ACHN (cell line): ENCODE results near the gene OPN5.
"Not testable (repeated sequence)": the region's sequence is repeated elsewhere in the genome, so short reads cannot be mapped to it uniquely, and the experiment has no call there.

Source experiments
- DNase-seq: peaks from one replicate; pipeline ENCODE4 v3.0.0-alpha.2; 2015
- in situ Hi-C: cut with HindIII; loops from 2 replicates; pipeline ENCODE4 v1.10.0; 2017; ENCODE audit warnings: low sequenced_read_pairs, low pct_ligation_motif_present, low pct_unique_long_range_greater_than_20kb

OPN5 gene

DNA sequence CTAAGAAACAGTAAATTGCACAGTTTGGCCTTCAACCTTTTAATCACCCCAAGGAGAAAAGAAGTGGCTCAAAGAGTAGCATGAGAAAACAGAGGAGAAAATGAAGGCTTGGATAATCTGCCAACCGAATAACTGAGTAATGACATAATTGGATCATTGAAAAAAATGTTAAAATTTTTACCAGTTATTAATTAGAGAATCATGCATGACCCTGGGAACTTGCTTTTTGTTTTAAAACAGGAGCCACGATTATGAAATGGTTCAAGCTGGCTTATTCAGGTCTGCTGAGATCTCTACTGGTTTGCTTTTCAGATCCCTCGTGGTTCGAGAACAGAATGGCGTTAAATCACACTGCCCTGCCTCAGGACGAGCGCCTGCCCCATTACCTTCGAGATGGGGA lies at the start of gene OPN5:
TSS of gene OPN5 (plus strand) at position 301 of the 400 bp plus-strand sequence. CDS start at position 336, 35 bp downstream.
- no peak for DNase-seq
- in situ Hi-C loops, result no loop called here

- in situ Hi-C loops, result no loop called here
- DNase-seq, result peak; percentile 39
Measured at GRCh38 chr6:47733879-47734558, 47.8 kb upstream of the OPN5 start.

GRCh38 chr6:47734831-47735481 lies 46.9 kb upstream of the OPN5 start:
- DNase-seq, result no peak
- in situ Hi-C loops, result no loop called here

GRCh38 chr6:47736083-47736700 lies 45.6 kb upstream of the OPN5 start:
- in situ Hi-C loops, result no loop called here
- DNase-seq, result no peak

- in situ Hi-C loops, result no loop called here
- no peak for DNase-seq
Measured at GRCh38 chr6:47737406-47737805, 44.4 kb upstream of the OPN5 start.

GRCh38 chr6:47740714-47741113 lies 41.1 kb upstream of the OPN5 start:
- in situ Hi-C loops, result no loop called here
- DNase-seq, result no peak

GRCh38 chr6:47741807-47742206 lies 40.0 kb upstream of the OPN5 start:
- in situ Hi-C loops, result no loop called here
- DNase-seq, result peak; percentile 25

- in situ Hi-C loops, result no loop called here
- DNase-seq, result no peak
Measured at GRCh38 chr6:47743744-47744143, 38.1 kb upstream of the OPN5 start.

GRCh38 chr6:47745269-47745668 lies 36.6 kb upstream of the OPN5 start:
- in situ Hi-C loops, DNase-seq: not testable (repeated sequence)

DNA sequence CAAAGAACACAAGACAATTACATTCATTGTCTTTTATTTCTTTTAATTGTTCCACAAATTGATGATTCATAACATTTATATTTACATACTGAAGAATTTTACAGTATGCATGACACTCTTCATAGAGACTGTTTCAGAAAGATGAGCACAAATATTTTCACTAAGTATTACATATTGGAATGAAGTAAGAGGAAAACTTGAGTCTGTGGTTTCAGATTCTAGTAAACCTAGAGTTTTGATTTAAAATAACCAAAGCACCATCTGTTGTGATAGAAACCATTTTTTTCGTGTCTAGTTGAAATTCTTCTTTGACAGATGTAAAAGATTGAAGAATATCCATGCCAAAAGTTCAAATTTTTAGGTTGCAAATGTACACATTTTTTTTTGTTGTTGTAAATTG lies 32.1 kb upstream of the OPN5 start:
- no peak for DNase-seq
- in situ Hi-C loops, result no loop called here

- DNase-seq, result no peak
- in situ Hi-C loops, result no loop called here
Measured at GRCh38 chr6:47752801-47753200, 29.0 kb upstream of the OPN5 start.

GRCh38 chr6:47759364-47759763 lies 22.5 kb upstream of the OPN5 start:
- DNase-seq, result no peak
- in situ Hi-C loops, result no loop called here

DNA sequence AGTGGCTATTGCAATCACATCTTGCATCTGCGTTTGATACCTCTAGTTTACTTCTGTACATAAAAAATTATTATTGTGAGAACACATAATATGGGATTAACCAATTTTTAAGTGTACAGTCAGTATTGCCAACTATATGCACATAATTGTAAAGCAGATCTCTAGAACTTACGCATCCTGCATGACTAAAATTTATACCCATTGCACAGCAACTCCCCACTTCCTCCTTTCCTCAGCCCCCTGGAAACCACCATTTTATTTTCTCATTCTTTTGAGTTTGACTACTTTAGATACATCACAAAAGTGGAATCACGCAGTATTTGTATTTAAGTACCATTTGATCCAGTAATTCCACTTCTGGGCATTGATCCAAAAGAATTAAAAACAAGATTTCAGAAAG lies 19.3 kb upstream of the OPN5 start:
- no peak for DNase-seq
- in situ Hi-C loops, result no loop called here

- in situ Hi-C loops, result no loop called here
- DNase-seq, result no peak
Measured at GRCh38 chr6:47766445-47766844, 15.4 kb upstream of the OPN5 start.

DNA sequence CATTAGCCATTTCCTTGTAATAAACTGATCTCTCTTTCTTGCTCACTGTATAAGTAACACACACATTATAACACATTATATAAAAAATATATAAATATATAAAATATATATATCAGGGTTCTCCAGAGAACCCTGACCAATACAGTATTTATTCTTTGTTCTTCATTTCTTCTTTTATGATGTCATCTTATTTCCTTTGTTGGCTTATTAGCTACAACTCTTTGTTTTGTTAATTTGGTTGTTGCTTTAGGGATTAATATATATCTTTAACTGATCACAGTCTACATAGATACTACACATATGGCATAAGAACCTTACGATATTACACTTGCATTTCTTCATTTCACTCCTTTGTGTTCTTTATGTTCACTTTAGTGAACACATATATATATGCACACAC lies 14.7 kb upstream of the OPN5 start:
- in situ Hi-C loops, result no loop called here
- DNase-seq, result no peak

GRCh38 chr6:47769982-47770381 lies 11.8 kb upstream of the OPN5 start:
- no peak for DNase-seq
- in situ Hi-C loops, result no loop called here

DNA sequence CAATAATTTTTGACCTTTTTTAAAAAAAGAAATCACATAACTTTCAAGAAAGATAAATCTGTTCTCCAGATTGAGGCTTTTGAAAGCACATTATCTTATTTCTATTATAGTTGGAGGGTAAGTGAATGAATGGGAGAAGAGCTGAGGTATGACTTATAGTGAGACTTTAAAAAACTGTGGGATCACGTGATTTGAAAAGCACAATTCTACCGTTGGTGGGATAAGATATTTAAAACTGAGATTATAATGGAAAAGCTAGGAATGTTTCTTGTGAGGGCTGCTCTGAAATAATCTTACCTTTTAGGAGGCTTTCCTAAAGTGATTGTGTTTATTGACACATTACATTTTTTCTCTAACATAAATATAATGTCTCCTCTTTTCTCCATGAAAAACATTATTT lies 9.5 kb upstream of the OPN5 start:
- in situ Hi-C loops, result no loop called here
- no peak for DNase-seq

DNA sequence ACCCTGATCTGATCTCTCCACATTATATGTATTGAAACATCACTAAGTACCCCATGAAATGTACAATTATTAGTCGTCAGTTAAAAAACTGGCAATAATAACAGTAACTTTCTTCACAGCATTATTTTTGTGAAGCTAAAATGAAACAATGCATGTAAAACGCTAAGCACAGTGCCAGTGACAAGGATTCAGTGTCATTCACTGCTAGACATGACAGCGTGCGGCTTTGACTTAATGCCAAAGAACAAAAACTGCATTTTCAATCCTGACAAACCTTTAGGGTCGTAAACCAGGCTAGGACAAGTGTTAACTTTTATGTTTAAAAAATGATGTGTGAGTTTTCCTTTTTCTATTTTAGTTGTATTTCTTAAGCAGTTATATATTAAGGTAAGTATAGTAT lies 8.8 kb upstream of the OPN5 start:
- in situ Hi-C loops, result no loop called here
- no peak for DNase-seq

- in situ Hi-C loops, result no loop called here
- DNase-seq, result peak; percentile 69
Measured at GRCh38 chr6:47780510-47781356, 1.1 kb upstream of the OPN5 start.
